H54 (cell line): Measurements from ENCODE around the gene FASTKD2.

Source experiments
- DNase-seq: peaks from one replicate; pipeline ENCODE4 v3.0.0; 2011; ENCODE audit warnings: low spot score, mixed read lengths; ENCODE audit not compliant: insufficient read length
- FAIRE-seq: peaks from 3 replicates; lab custom pipeline; 2011; peaks lifted over from hg19 to GRCh38; lab: Jason Lieb, UNC
- POLR2A ChIP-seq: IDR thresholded peaks from 2 replicates; pipeline ENCODE4 v1.6.1; 2011; ENCODE audit warnings: low read depth, mild to moderate bottlenecking, low read length

FASTKD2 gene

DNA sequence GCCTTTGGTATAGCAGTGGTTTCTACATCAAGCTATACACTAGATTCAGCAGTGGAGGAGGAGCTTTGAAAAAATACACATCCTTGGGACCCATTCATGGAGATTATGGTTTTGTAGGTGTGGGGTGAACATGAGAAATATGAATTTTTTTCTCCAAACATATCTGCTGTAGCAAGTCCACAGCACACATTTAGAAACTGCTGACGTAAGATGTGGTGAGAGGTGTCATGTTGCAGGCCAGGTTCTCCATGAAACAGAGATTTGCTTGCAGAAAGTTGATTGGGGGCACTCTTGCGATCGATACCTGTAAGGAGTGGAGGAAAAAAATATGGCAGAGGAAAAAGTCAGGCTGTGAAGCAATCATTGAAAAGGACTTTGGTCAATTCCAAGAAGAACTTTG is 67.9 kb downstream of the FASTKD2 start:
- FAIRE-seq (no peak), DNase-seq (no peak)
- TF ChIP-seq POLR2A, result no peak

DNA sequence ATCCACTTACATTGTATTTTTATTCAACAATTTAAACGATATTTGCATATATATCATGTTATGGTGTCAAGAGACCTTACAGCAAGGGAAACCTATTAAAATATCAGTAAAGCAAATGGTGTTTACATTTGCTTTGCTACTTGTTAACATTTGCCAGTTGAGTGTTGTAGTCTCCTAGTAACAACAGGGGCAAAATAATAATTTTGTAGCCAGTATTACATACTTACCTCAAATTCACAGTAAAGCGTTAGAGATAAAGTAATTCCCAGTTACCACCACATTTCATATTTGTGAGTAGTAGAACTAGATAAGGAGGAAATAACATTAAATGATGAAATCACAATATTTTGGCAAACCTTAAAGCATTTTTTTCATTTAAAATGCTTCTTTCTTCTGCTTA is 71.3 kb downstream of the FASTKD2 start:
- no peak for FAIRE-seq
- TF ChIP-seq POLR2A, result no peak

DNA sequence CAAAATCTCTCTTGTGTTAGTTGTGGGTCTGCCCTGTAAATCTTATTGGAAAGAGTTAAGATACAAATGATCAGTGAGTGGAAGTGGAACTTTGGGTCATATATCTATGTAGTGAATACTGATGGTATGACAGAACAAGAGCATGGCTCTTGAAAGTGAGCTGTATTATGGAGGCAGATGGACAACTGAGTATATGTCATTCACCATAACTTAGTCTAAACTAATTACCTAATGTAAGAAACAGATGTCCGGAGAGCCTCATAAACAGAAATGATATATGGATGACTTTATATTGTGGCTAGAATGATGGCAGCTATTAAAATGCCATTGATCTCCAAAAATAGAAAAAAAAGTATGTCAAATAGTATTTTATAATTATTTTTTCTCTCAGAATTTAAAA is 72.4 kb downstream of the FASTKD2 start:
- TF ChIP-seq POLR2A, result no peak
- DNase-seq (no peak), FAIRE-seq (no peak)

More for the DNA sequence above, 71.3 kb downstream of the FASTKD2 start:
- no peak for DNase-seq

DNA sequence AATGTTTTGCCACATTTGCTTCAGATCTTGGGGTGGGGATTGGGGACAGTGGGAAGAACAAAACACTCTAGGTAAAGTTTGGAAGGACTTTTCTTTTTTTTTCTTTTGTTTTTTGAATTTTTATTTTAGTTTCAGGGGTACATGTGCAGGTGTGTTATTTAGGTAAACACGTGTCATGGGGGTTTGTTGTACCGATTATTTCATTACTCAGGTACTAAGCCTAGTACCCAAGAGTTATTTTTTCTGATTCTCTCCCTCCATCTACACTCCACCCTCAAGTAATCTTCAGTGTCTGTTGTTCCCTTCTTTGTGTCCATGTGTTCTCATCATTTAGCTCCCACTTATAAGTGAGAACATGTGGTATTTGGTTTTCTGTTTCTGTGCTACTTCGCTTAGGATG is 73.3 kb downstream of the FASTKD2 start:
- DNase-seq (no peak), FAIRE-seq (no peak)
- TF ChIP-seq POLR2A, result no peak

DNA sequence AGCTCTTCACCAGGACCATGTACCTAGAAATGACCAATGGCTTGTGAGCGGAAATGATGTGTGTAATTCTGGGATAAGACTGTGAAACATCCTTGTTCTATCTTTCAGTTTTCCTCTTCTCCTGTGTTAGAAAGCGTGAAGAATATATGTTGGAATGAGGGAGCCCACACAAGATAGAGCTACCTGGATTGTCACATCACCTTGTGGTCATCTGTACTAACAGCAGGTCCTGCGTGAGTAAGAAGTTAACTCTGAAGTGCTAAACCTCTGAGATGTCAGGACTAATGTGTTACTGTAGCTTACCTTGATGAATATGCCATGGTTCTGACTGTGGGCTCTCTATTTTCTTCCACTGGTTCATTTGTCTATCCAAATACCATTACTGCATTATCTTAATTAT is 75.6 kb downstream of the FASTKD2 start:
- DNase-seq, result no peak
- no peak for TF ChIP-seq POLR2A
- FAIRE-seq, result no peak
